ENCODE measurements around the gene EPAS1.

DNA sequence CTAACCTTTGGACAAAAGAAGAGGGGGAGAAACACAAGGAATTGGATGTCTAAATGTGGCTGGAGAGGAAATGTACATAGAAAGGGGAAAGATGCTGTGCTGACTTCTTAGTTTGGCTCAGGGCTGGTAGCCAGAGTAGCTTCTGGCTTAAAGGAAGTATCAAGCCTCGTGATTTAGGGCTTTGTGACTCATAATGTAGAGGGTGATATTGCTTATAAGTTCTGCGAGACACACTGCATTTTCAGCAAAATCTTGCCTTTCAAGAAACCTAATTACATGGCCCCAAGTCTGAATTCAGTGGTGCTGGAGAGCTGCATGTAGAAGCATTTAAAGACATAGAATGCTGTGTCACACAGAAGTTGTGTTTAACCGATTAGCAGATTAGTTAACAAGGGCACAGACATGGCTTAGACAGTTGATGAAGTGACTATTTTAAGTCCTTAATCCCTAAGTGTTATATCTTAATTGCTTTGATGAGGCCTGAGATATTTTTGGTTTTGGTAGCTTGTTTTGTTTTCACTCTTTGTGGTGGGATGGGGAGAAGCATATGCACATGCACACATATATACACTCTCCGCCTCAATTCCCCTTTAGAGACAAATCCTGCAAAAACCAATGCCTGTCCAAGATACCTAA is 66.4 kb downstream of the EPAS1 start:
- TF ChIP-seq POLR2AphosphoS5 (IDR thresholded peaks at IDR 0.05) (no peak), POLR2A (IDR thresholded peaks at IDR 0.05) (no peak), EP300 (IDR thresholded peaks at IDR 0.05) (no peak)
- TF ChIP-seq, protein P1, sequence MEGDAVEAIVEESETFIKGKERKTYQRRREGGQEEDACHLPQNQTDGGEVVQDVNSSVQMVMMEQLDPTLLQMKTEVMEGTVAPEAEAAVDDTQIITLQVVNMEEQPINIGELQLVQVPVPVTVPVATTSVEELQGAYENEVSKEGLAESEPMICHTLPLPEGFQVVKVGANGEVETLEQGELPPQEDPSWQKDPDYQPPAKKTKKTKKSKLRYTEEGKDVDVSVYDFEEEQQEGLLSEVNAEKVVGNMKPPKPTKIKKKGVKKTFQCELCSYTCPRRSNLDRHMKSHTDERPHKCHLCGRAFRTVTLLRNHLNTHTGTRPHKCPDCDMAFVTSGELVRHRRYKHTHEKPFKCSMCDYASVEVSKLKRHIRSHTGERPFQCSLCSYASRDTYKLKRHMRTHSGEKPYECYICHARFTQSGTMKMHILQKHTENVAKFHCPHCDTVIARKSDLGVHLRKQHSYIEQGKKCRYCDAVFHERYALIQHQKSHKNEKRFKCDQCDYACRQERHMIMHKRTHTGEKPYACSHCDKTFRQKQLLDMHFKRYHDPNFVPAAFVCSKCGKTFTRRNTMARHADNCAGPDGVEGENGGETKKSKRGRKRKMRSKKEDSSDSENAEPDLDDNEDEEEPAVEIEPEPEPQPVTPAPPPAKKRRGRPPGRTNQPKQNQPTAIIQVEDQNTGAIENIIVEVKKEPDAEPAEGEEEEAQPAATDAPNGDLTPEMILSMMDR (IDR thresholded peaks at IDR 0.05) = no peak

Data from stomach (tissue), 4 donors.